Measurements from ENCODE around the gene HS6ST3. TPM values are rescaled to one million over a fixed set of nuclear protein-coding genes. Genes with fewer than 3 reads are reported as not detected.
"Not testable (repeated sequence)": the region's sequence is repeated elsewhere in the genome, so short reads cannot be mapped to it uniquely, and the experiment has no call there.

The HS6ST3 gene
- total and polyA plus RNA-seq, 2 donors (not counting 1 experiment from before 2014, with no cell fraction given), result not detected

DNA sequence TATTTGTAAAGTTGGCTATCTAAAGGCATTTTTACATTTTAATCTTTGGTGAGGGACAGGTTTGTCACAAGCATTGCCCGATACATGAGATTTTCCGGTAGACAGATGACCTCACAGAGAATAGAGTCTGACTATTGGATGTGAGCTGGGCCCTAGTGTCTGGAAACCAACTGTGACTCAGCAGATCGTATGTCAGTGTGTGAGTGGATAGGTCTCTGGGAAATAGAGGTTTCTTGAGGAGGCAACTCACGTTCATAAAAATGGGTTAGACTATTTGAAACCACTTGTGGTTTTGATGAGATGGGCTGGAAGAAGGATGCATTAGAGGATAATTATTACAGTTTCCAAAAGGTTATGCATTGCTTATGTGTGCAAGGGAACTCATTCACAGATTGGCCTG is 19.2 kb downstream of the HS6ST3 start:
- H3K27ac ChIP-seq (ENCODE audit: insufficient read depth, low read length), result no peak overlapping the region
- DNase-seq (ENCODE audit: low read depth in 2 of 2), result no peak
- no peak overlapping the region for H3K4me2 ChIP-seq (ENCODE audit: extremely low read depth, insufficient read depth, low read length)
- no peaks in the 10 kb centered on the region for H3K4me1 ChIP-seq (ENCODE audit: control insufficient read depth, extremely low read depth, insufficient read depth, low read length)
- H3K9ac ChIP-seq (ENCODE audit: insufficient read depth, low read length), result no peak overlapping the region
- no peak overlapping the region for H3K4me3 ChIP-seq (replicated peaks in 1 of 4; ENCODE audit: control extremely low read depth in 1 of 4, insufficient read depth in 1 of 4, low read depth in 3 of 4, low read length in 4 of 4)
- no peaks in the 10 kb centered on the region for H3K27me3 ChIP-seq (ENCODE audit: control insufficient read depth, insufficient read depth, low read length)
- H2AFZ ChIP-seq (ENCODE audit: low read length), result no peak overlapping the region
- no peaks in the 10 kb centered on the region for H4K20me1 ChIP-seq (ENCODE audit: control insufficient read depth, extremely low read depth, insufficient read depth, low read length)
- no peak for TF ChIP-seq EZH2 (IDR thresholded peaks at IDR 0.05; ENCODE audit: low read length, missing control alignments)
- TF ChIP-seq, protein P1, sequence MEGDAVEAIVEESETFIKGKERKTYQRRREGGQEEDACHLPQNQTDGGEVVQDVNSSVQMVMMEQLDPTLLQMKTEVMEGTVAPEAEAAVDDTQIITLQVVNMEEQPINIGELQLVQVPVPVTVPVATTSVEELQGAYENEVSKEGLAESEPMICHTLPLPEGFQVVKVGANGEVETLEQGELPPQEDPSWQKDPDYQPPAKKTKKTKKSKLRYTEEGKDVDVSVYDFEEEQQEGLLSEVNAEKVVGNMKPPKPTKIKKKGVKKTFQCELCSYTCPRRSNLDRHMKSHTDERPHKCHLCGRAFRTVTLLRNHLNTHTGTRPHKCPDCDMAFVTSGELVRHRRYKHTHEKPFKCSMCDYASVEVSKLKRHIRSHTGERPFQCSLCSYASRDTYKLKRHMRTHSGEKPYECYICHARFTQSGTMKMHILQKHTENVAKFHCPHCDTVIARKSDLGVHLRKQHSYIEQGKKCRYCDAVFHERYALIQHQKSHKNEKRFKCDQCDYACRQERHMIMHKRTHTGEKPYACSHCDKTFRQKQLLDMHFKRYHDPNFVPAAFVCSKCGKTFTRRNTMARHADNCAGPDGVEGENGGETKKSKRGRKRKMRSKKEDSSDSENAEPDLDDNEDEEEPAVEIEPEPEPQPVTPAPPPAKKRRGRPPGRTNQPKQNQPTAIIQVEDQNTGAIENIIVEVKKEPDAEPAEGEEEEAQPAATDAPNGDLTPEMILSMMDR (conservative IDR thresholded peaks at IDR 0.05 in 1 of 2, IDR thresholded peaks at IDR 0.05 in 1 of 2; ENCODE audit: low read depth in 1 of 2, low read length in 2 of 2), result no peak
- no peaks in the 10 kb centered on the region for H3K36me3 ChIP-seq (ENCODE audit: control insufficient read depth, insufficient read depth, low read length)
- no peaks in the 10 kb centered on the region for H3K9me3 ChIP-seq (ENCODE audit: control insufficient read depth, insufficient read depth, low read depth, low read length)
- no peaks in the 10 kb centered on the region for H3K79me2 ChIP-seq (ENCODE audit: control insufficient read depth, insufficient read depth, low read length)

DNA sequence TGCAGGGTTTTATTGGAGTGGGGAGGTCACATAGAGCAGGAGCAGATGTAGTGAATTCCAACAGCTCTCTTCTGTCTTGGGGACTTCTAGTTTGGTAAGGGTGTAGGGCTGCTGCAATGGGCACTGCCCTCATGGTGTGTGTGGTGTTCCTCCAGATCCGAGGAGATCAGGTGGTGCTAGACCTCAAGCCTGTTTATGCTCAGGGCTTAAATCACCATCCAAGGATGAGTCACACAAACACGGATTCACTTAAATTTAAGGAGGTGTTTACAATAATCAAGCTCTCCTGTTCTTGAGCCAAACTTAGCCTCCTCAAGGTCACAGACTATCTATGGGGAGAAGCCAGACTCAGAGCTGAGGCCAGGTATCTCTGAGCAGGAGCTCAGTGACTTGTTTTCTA is 23.0 kb downstream of the HS6ST3 start:
- TF ChIP-seq, protein P1 (conservative IDR thresholded peaks at IDR 0.05 in 1 of 2, IDR thresholded peaks at IDR 0.05 in 1 of 2; ENCODE audit: low read depth in 1 of 2, low read length in 2 of 2), result no peak
- TF ChIP-seq EZH2 (IDR thresholded peaks at IDR 0.05; ENCODE audit: low read length, missing control alignments), result no peak
- Histone ChIP-seq H3K9me3 (ENCODE audit: control insufficient read depth, insufficient read depth, low read depth, low read length) (no peaks in the 10 kb centered on the region), H3K9ac (ENCODE audit: insufficient read depth, low read length) (no peak overlapping the region), H3K79me2 (ENCODE audit: control insufficient read depth, insufficient read depth, low read length) (no peaks in the 10 kb centered on the region), H3K27ac (ENCODE audit: insufficient read depth, low read length) (no peak overlapping the region), H3K27me3 (ENCODE audit: control insufficient read depth, insufficient read depth, low read length) (no peaks in the 10 kb centered on the region), H3K4me1 (ENCODE audit: control insufficient read depth, extremely low read depth, insufficient read depth, low read length) (no peaks in the 10 kb centered on the region), H4K20me1 (ENCODE audit: control insufficient read depth, extremely low read depth, insufficient read depth, low read length) (no peaks in the 10 kb centered on the region), H3K4me3 (replicated peaks in 1 of 4; ENCODE audit: control extremely low read depth in 1 of 4, insufficient read depth in 1 of 4, low read depth in 3 of 4, low read length in 4 of 4) (no peak overlapping the region), H2AFZ (ENCODE audit: low read length) (no peak overlapping the region), H3K36me3 (ENCODE audit: control insufficient read depth, insufficient read depth, low read length) (no peaks in the 10 kb centered on the region), H3K4me2 (ENCODE audit: extremely low read depth, insufficient read depth, low read length) (no peak overlapping the region)
- DNase-seq (ENCODE audit: low read depth in 2 of 2), result no peak

DNA sequence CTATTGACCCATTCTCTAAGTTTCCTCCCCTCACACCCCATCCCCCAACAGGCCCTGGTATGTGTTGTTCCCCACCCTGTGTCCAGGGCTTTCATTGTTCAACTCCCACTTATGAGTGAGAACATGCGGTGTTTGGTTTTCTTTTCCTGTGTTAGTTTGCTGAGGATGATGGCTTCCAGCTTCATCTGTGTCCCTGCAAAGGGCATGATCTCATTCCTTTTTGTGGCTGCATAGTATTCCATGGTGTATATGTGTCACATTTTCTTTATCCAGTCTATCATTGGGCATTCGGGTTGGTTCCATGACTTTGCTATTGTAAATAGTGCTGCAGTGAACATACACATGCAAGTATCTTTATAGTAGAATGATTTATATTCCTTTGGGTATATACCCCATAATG is 25.5 kb downstream of the HS6ST3 start:
- H3K27ac ChIP-seq (ENCODE audit: insufficient read depth, low read length); H3K9ac ChIP-seq (ENCODE audit: insufficient read depth, low read length); H3K4me1 ChIP-seq (ENCODE audit: control insufficient read depth, extremely low read depth, insufficient read depth, low read length); H4K20me1 ChIP-seq (ENCODE audit: control insufficient read depth, extremely low read depth, insufficient read depth, low read length); DNase-seq (ENCODE audit: low read depth in 2 of 2); H3K27me3 ChIP-seq (ENCODE audit: control insufficient read depth, insufficient read depth, low read length); H3K79me2 ChIP-seq (ENCODE audit: control insufficient read depth, insufficient read depth, low read length); H3K36me3 ChIP-seq (ENCODE audit: control insufficient read depth, insufficient read depth, low read length); H3K9me3 ChIP-seq (ENCODE audit: control insufficient read depth, insufficient read depth, low read depth, low read length); H2AFZ ChIP-seq (ENCODE audit: low read length); H3K4me3 ChIP-seq (replicated peaks in 1 of 4; ENCODE audit: control extremely low read depth in 1 of 4, insufficient read depth in 1 of 4, low read depth in 3 of 4, low read length in 4 of 4); H3K4me2 ChIP-seq (ENCODE audit: extremely low read depth, insufficient read depth, low read length): not testable (repeated sequence)
